ENCODE measurements around the gene IFIH1.

IFIH1 gene

DNA sequence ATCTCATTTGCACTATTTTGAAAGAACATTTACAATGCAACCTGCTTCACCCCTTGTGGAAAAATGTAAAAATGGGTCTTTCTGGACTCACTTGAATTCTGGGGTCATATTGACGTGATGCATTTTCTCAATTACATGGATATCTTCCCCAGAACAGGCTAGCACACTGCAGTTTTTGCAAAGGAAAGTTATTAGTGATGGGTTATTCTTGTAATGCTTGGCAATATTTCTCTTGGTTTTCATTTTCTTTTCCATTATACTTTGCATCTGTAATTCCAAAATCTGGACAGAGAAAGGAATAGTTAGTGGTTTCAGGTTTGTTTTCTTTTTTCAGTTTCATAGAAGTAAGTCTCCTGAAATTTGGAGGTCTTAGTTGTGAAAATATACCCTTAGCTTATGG, 50.5 kb downstream of the IFIH1 start:
- no peak overlapping the region for H3K27ac ChIP-seq
- TF ChIP-seq, protein P1, sequence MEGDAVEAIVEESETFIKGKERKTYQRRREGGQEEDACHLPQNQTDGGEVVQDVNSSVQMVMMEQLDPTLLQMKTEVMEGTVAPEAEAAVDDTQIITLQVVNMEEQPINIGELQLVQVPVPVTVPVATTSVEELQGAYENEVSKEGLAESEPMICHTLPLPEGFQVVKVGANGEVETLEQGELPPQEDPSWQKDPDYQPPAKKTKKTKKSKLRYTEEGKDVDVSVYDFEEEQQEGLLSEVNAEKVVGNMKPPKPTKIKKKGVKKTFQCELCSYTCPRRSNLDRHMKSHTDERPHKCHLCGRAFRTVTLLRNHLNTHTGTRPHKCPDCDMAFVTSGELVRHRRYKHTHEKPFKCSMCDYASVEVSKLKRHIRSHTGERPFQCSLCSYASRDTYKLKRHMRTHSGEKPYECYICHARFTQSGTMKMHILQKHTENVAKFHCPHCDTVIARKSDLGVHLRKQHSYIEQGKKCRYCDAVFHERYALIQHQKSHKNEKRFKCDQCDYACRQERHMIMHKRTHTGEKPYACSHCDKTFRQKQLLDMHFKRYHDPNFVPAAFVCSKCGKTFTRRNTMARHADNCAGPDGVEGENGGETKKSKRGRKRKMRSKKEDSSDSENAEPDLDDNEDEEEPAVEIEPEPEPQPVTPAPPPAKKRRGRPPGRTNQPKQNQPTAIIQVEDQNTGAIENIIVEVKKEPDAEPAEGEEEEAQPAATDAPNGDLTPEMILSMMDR (IDR thresholded peaks at IDR 0.05), result no peak
- no peak for TF ChIP-seq ZFX (IDR thresholded peaks at IDR 0.05; ENCODE audit: borderline replicate concordance)

DNA sequence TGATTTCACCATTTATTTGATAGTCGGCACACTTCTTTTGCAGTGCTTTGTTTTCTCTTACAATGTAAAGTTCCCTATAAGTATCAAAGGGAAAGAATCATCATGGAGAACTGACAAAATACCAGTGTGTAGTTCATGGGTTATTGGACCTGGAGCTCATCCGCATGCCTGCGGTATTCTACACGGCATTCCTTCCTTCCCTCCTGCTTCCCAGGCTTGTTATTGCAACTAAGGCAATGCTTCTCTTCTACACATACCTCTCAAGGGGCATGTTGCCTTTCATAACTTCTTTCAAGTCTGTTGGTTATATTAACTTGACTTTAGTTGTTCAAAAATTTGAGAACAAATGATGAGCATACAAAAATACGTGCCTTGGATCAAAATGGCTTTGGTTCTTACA, 51.0 kb downstream of the IFIH1 start:
- no peak overlapping the region for H3K27ac ChIP-seq
- no peak for TF ChIP-seq ZFX (IDR thresholded peaks at IDR 0.05; ENCODE audit: borderline replicate concordance)
- TF ChIP-seq, protein P1 (IDR thresholded peaks at IDR 0.05), result no peak

DNA sequence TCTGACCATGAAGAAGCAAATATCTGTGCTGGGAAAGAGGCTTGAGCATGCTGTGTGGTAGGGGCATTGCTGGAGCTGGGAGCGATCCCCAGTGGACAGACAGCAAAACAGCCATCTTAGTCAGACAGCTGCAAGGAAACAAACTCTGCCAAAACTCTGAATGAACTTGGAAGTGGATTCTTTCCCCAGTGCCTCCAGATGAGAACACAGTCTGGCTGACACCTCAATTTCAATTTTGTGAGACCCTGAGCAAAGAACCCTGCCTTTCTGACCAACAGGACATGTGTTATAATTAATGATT, 52.1 kb downstream of the IFIH1 start:
- no peak overlapping the region for H3K27ac ChIP-seq
- TF ChIP-seq, protein P1 (IDR thresholded peaks at IDR 0.05), result no peak
- no peak for TF ChIP-seq ZFX (IDR thresholded peaks at IDR 0.05; ENCODE audit: borderline replicate concordance)

DNA sequence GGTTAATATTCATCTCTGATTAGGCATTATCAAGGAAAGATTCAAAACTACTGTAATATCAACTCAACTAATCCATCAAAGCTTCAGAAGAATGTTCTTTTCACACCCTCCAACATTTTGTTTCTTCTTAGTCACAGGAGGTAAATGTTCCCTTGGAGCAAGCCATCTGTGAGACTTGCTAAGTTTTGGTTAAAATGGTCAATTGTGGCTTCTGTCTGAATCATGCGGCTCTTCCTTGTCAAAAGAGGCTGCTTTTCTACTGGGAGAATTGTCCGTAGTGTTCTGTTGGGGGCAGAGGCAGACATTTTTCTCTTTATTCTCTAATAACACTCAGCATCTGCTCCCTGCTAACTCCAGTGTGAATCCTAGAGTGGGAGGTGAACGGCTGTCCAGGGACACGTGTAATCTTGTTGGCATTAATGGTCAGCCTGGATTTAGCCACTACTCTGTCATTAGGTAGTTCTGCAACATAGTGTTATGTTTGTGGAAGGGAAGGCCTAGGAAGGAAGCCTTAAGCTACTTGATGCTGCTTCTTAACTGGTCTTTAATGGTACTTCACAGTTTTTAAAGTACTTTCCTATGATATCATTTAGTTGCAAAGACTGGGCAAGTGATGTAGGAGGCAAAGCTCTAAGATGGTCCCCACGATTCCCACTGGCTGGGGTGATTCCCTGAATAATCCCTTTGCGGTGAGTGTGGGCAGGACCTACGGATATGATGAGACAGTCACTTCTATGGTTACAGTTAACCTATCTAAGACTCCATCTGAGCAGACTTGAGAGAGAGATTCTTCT, 52.6 kb downstream of the IFIH1 start:
- H3K27ac ChIP-seq, result no peak overlapping the region
- no peak for TF ChIP-seq ZFX (IDR thresholded peaks at IDR 0.05; ENCODE audit: borderline replicate concordance)
- TF ChIP-seq, protein P1 (IDR thresholded peaks at IDR 0.05), result no peak

DNA sequence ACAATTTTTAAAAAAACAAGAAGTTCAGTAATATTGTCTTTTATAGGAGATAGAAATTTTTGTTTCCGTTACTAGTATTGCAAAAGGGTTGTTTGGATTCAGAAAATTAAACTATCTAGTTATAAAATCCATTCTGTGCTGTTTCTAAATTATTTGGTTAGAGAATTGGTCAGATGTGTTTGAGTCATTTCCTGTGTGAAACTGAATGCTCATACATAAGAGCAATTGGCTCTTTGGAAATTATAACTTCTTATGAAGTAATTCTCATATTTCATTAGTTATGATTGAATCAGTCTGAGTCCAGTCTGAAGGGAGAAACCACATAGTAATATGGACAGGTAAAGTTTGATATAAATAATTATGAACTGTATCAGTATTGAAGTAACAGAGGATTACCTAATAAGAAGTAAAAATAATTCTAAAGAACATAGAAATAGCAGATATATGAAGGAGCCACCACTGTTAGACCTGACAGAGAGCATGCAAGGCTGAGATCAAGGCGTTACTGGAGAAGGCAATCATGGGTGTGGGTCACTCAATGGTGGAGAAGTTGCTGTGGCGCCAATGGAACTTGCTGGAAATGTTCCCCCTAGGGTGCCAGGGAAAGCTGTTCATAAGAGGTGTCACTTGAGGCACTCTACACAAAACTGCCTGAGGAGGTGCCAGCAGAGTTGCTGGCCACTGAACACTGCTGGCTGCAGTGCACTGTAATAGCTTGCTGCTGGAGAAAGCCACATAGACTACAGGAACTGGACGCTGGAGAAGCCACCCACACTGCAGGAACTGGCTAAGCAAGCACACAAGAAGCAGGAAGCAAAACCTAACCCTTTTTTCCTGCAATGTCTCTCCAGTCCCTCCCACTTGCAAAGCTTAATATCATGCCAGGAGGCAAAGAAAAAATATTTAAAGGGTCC, 57.2 kb downstream of the IFIH1 start:
- TF ChIP-seq, protein P1 (IDR thresholded peaks at IDR 0.05), result no peak
- TF ChIP-seq ZFX (IDR thresholded peaks at IDR 0.05; ENCODE audit: borderline replicate concordance), result no peak
- H3K27ac ChIP-seq, result no peak overlapping the region

DNA sequence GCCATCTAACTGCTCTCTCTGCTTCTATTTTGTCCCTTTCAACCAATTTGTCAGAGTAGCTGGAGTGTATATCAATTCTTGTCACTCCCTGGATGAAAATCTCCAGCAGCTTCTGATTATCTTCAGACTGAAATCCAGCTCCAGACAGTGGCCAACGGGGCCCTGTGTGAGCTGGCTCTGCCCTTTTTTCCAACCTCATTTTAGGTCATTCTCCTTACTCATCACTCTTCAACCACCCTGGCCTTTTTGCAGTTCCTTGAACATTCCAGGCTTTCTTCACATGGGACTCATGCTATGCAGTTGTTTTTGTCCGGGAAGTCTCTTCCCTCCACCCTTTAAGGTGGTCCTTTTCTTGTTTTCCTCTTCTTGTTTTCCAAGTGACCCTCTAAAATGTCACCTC, 59.8 kb downstream of the IFIH1 start:
- no peak overlapping the region for H3K27ac ChIP-seq
- TF ChIP-seq, protein P1 (IDR thresholded peaks at IDR 0.05), result no peak
- TF ChIP-seq ZFX (IDR thresholded peaks at IDR 0.05; ENCODE audit: borderline replicate concordance), result no peak

DNA sequence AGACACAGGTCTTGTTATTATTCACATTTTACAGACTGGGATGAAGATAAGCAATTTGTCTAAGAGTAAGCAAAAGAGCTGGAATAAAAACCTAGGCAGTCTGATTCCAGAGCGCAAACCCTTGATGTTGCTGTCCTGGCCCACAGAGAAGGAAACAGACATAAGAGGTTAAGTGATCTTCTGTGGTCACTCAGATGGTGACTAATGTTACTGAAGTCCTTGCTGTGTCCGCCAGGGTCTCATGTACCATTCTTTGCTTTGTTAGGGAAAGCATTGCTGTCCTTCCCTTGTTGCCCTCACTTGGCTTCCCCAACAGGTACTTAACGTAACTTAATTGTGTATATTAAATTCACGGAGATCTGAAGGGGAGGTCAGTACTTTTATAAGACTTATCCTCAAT, 60.3 kb downstream of the IFIH1 start:
- TF ChIP-seq, protein P1 (IDR thresholded peaks at IDR 0.05), result no peak
- no peak for TF ChIP-seq ZFX (IDR thresholded peaks at IDR 0.05; ENCODE audit: borderline replicate concordance)
- H3K27ac ChIP-seq, result no peak overlapping the region
